ENCODE measurements around the gene C16orf87. TPM values are rescaled to one million over a fixed set of nuclear protein-coding genes. Genes with fewer than 3 reads are reported as not detected.

The C16orf87 gene
- total and polyA plus RNA-seq, 2 donors (not counting 1 experiment from before 2014, with no cell fraction given), result 3.4 to 11.3 TPM

GRCh38 chr16:46759309-46759708 lies 71.7 kb downstream of the C16orf87 start:
- WGBS (ENCODE audit: insufficient coverage), result 89% methylated on average over 3 of the region's 5 CpGs
- Mint-ChIP-seq H3K9me3 (ENCODE audit: insufficient read depth) (no peaks in the 10 kb centered on the region), H3K27ac (no peak overlapping the region), H3K4me1 (peaks cover 7% of the 10 kb centered on the region), H3K4me3 (no peak overlapping the region), H3K27me3 (peaks cover 3% of the 10 kb centered on the region)
- TF ChIP-seq EZH2 (IDR thresholded peaks at IDR 0.05; ENCODE audit: borderline replicate concordance, insufficient read depth, low read depth, low read length, poor library complexity, severe bottlenecking) (no peak), CTCF (IDR thresholded peaks at IDR 0.05) (no peak)
- intact Hi-C loops (cut with micrococcal nuclease), result no loop called here
- H3K4me3 ChIP-seq (ENCODE audit: control extremely low read depth in 1 of 5, extremely low read depth in 1 of 5, insufficient read depth in 1 of 5, low read depth in 2 of 5, low read length in 4 of 5), result no peak overlapping the region
- CTCF ChIA-PET, result no interaction called here
- H2AFZ ChIP-seq (ENCODE audit: insufficient read depth, low read depth, low read length, poor library complexity, severe bottlenecking), result no peak overlapping the region
- no peak overlapping the region for H3K9ac ChIP-seq (ENCODE audit: low read length)
- ATAC-seq (ENCODE audit: low read depth) (no peak), DNase-seq (no peak)
- H3K4me1 ChIP-seq (ENCODE audit: control insufficient read depth in 2 of 2, insufficient read depth in 2 of 2, low read length in 2 of 2), result peaks cover 4 to 8% of the 10 kb centered on the region in 2 donors
- H3K36me3 ChIP-seq (replicated peaks in 1 of 2; ENCODE audit: control extremely low read depth in 1 of 2, control insufficient read depth in 1 of 2, extremely low read depth in 1 of 2, insufficient read depth in 2 of 2, low read length in 1 of 2), result no peaks in the 10 kb centered on the region
- no peaks in the 10 kb centered on the region for H3K27me3 ChIP-seq (replicated peaks in 1 of 4; ENCODE audit: control extremely low read depth in 1 of 4, control insufficient read depth in 3 of 4, insufficient read depth in 4 of 4, low read length in 3 of 4)
- H3K4me2 ChIP-seq (replicated peaks; ENCODE audit: low read depth, low read length, poor library complexity, severe bottlenecking), result no peak overlapping the region
- no peak overlapping the region for H3K27ac ChIP-seq (ENCODE audit: low read length in 2 of 2)
- no peaks in the 10 kb centered on the region for H3K79me2 ChIP-seq (ENCODE audit: control insufficient read depth, insufficient read depth, low read length)
- no peaks in the 10 kb centered on the region for H3K9me3 ChIP-seq (ENCODE audit: control extremely low read depth in 1 of 3, control insufficient read depth in 2 of 3, insufficient read depth in 1 of 3, low read length in 2 of 3)
- POLR2A ChIA-PET, result no interaction called here
- no peaks in the 10 kb centered on the region for H4K20me1 ChIP-seq (ENCODE audit: control insufficient read depth, insufficient read depth, low read length, poor library complexity, severe bottlenecking)

- intact Hi-C loops (cut with micrococcal nuclease), result no loop called here
- DNase-seq (no peak), ATAC-seq (ENCODE audit: low read depth) (no peak)
- Histone ChIP-seq H3K4me3 (ENCODE audit: control extremely low read depth in 1 of 5, extremely low read depth in 1 of 5, insufficient read depth in 1 of 5, low read depth in 2 of 5, low read length in 4 of 5) (no peak overlapping the region), H3K79me2 (ENCODE audit: control insufficient read depth, insufficient read depth, low read length) (no peaks in the 10 kb centered on the region), H3K9me3 (ENCODE audit: control extremely low read depth in 1 of 3, control insufficient read depth in 2 of 3, insufficient read depth in 1 of 3, low read length in 2 of 3) (no peaks in the 10 kb centered on the region), H3K4me2 (replicated peaks; ENCODE audit: low read depth, low read length, poor library complexity, severe bottlenecking) (no peak overlapping the region), H3K4me1 (ENCODE audit: control insufficient read depth in 2 of 2, insufficient read depth in 2 of 2, low read length in 2 of 2) (peaks cover 4 to 8% of the 10 kb centered on the region in 2 donors), H3K36me3 (replicated peaks in 1 of 2; ENCODE audit: control extremely low read depth in 1 of 2, control insufficient read depth in 1 of 2, extremely low read depth in 1 of 2, insufficient read depth in 2 of 2, low read length in 1 of 2) (no peaks in the 10 kb centered on the region), H3K9ac (ENCODE audit: low read length) (no peak overlapping the region), H2AFZ (ENCODE audit: insufficient read depth, low read depth, low read length, poor library complexity, severe bottlenecking) (no peak overlapping the region), H3K27ac (ENCODE audit: low read length in 2 of 2) (no peak overlapping the region), H3K27me3 (replicated peaks in 1 of 4; ENCODE audit: control extremely low read depth in 1 of 4, control insufficient read depth in 3 of 4, insufficient read depth in 4 of 4, low read length in 3 of 4) (no peaks in the 10 kb centered on the region), H4K20me1 (ENCODE audit: control insufficient read depth, insufficient read depth, low read length, poor library complexity, severe bottlenecking) (no peaks in the 10 kb centered on the region)
- peaks cover 3% of the 10 kb centered on the region for H3K27me3 Mint-ChIP-seq
- H3K9me3 Mint-ChIP-seq (ENCODE audit: insufficient read depth), result no peaks in the 10 kb centered on the region
- peaks cover 7% of the 10 kb centered on the region for H3K4me1 Mint-ChIP-seq
- H3K27ac Mint-ChIP-seq, result no peak overlapping the region
- TF ChIP-seq CTCF (IDR thresholded peaks at IDR 0.05) (no peak), EZH2 (IDR thresholded peaks at IDR 0.05; ENCODE audit: borderline replicate concordance, insufficient read depth, low read depth, low read length, poor library complexity, severe bottlenecking) (no peak)
- WGBS (ENCODE audit: insufficient coverage), result 91% methylated on average over 20 of the region's 21 CpGs
- H3K4me3 Mint-ChIP-seq, result no peak overlapping the region
- POLR2A ChIA-PET, result no interaction called here
- CTCF ChIA-PET, result no interaction called here
Observed at GRCh38 chr16:46757339-46758050, 73.5 kb downstream of the C16orf87 start.

Data from B cell (primary cell).